ENCODE measurements around the gene ARGFX.

ARGFX gene

GRCh38 chr3:121601212-121601812 lies 33.6 kb downstream of the ARGFX start:
- no peak for TF ChIP-seq ZFX (IDR thresholded peaks at IDR 0.05; ENCODE audit: borderline replicate concordance)
- TF ChIP-seq, protein P1, sequence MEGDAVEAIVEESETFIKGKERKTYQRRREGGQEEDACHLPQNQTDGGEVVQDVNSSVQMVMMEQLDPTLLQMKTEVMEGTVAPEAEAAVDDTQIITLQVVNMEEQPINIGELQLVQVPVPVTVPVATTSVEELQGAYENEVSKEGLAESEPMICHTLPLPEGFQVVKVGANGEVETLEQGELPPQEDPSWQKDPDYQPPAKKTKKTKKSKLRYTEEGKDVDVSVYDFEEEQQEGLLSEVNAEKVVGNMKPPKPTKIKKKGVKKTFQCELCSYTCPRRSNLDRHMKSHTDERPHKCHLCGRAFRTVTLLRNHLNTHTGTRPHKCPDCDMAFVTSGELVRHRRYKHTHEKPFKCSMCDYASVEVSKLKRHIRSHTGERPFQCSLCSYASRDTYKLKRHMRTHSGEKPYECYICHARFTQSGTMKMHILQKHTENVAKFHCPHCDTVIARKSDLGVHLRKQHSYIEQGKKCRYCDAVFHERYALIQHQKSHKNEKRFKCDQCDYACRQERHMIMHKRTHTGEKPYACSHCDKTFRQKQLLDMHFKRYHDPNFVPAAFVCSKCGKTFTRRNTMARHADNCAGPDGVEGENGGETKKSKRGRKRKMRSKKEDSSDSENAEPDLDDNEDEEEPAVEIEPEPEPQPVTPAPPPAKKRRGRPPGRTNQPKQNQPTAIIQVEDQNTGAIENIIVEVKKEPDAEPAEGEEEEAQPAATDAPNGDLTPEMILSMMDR (IDR thresholded peaks at IDR 0.05): no peak
- no peak overlapping the region for H3K27ac ChIP-seq

DNA sequence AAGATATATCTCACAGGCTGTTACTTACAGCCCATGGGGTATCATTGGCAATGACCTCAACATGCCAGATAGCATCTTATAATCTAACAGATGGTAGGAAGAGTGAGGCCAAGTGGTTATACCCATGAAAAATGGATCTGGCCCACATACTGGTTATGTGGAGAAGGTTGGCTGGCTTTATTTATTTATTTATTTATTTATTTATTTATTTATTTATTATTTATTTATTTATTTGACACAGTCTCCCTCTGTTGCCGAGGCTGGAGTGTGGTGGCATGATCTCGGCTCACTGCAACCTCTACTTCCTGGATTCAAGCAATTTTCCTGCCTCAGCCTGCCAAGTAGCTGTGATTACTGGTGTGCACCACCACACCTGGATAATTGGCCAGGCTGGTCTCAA lies 37.0 kb downstream of the ARGFX start:
- H3K27ac ChIP-seq: no peak overlapping the region
- no peak for TF ChIP-seq ZFX (IDR thresholded peaks at IDR 0.05; ENCODE audit: borderline replicate concordance)
- TF ChIP-seq, protein P1 (IDR thresholded peaks at IDR 0.05): no peak

GRCh38 chr3:121606106-121606505 lies 38.4 kb downstream of the ARGFX start:
- no peak overlapping the region for H3K27ac ChIP-seq

More at GRCh38 chr3:121606106-121606505, 38.4 kb downstream of the ARGFX start:
- no peak for TF ChIP-seq ZFX (IDR thresholded peaks at IDR 0.05; ENCODE audit: borderline replicate concordance)
- TF ChIP-seq, protein P1 (IDR thresholded peaks at IDR 0.05): no peak
